ENCODE results near the gene SLC6A3.
A peak's percentile ranks its signal among the peaks of the same experiment; 100 is the strongest.

The SLC6A3 gene

DNA sequence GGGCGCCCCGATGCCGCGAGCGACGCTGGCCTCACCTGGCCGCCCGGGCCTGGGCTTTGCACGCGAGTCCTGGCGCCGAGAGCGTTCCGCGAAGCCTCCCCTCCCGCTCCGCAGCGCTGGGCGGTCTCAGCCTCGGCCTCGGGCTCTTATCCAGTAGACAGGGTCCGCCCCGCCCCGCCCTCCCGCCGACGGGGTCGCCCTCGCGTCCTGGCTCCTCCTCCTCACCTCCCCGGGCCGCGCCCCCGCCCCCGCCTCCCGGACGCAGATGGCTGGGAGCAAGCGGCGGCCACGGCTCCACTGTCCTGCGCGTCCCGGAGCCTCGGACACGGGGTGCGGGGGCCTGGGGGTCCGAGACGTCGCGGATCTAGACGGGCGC is at the start of gene SLC6A3:
Gene SLC6A3 (minus strand): TSS at position 128 of the 376 bp plus-strand sequence. CDS start 2,243 bp downstream, outside the sequence.
- DNase-seq: peak; percentile 10

DNA sequence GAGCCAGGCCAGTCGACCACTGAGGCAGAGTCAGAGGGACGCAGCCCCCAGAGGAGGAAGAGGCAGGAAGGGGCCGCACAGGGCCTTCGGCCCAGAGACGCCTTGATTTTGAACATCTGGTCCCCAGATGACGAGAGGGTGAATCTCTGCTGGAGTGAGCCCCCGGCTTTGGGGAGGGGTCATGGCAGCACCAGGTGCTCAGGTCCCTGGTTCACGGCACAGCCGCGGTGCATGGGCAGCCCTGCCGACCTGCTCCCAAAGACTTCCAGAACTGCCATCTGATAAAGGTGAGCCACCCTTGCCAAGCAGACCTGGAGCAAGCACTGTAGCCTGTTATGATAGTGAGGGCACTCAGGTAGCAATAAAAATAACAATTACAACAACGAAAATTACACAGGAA is 48.7 kb upstream of the SLC6A3 start:
- DNase-seq: no peak

DNA sequence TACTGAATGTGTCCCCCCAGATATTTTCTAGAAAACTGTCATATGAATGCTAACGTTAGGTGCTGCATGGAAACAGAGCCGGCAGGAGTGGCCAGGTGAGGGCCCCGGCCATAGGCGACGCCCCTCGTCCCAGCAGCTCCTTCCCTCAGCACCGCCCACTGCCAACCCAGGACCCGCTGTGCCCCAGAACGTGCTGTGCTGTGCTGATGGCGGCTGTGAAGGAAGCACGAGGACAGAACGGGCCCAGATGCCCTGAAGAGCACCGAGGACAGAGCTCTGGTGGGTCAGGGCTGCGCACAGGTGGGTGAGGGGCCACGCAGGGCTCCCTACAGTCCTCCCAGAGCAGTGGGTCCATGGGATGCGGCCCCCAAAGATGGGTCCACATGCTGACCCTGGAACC is 48.2 kb upstream of the SLC6A3 start:
- DNase-seq: no peak

DNA sequence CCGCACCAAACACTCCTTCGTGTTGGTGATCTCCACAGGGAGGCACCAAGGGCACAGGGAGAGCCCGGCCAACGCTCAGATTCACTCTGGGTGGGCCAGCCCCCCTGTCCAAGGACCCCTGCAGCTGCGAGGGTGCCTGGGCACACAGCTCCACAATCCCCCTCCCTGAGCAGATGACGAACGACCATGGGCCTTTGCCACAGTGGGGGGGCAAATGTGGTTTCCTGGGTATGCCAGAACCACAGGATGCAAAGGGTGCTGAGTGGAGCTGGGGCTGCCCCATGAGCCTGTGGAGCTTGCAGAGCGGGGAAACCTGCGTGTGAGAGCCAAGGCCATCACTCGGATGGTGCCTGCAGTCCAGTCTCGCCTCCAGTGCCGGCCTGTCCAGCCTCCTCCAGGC is 47.5 kb upstream of the SLC6A3 start:
- DNase-seq: no peak

DNA sequence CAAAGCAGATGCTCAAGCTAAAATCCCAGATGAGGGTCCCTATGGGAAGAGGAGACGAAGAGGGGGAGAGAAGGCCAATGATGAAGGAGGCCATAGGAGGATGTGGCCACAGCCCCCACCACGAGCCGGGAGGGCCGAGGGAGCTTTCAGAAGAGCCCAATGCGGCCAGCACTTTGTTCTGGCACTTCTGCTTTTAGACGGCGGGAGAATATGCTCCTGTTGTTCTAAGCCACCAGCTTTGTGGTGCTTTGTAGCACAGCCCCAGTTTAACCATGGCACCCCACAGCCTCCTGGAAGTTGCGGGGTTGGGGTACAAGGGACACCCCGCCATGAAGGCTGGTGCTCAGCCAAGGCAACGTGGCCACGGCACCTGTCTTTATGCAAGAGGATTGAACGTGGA is 45.1 kb upstream of the SLC6A3 start:
- DNase-seq: no peak

DNA sequence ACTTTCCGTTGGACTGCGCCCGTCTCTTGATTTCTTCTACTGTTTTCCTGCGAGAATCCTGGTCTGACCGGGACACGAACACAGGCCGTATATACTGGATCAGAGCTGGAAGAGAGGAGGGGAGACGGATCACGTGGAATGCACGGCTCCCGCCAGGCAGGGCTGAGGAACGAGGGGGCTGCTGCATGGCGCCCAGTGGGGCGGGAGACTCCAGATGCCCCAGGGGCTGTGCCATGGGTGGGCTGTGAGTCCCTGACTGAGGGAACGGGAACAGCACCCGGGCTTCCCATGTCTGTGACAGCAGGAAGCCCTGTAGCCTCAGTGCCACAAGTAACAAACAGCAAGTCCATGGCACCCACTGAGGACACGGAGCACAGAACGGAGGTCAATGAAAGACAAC is 44.5 kb upstream of the SLC6A3 start:
- no peak for DNase-seq

DNA sequence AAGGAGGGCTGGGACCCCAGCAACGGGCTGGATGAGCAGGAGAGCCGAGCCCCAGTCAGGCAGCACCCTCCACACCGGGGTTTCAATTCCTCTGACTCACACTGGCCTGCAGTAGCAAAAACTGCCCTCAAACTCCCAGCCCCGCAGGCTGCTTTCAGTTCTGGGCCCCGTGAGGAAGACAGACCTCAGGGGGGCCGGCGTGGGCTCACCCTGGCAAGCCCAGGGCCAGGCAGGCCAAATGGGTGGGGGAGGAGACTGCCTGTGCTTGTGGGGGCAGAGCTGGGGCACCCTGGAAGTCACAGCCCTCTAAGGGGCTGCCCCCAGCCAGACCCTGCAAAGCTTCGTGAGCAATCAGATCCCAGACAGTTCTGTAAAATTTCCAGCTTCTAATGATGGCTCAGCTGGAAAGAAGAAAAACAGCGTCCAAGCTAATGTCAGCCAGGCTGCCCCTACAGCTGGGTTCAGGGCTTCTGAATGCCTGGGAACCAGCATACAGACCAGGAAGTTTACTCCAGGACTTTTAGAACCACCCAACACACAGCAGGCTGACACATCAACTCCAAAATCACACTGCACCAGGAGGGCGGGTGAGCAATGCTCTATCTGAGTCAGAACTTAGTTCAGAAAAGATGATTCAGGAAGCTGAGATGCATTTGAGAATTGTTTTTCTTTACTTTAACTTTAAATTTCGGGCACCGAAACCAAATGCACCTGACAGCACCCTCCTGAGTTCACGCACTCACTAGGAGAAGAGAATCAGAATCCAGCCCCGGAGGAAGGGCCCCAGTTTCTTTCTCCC is 43.8 kb upstream of the SLC6A3 start:
- DNase-seq: peak; percentile 39

DNA sequence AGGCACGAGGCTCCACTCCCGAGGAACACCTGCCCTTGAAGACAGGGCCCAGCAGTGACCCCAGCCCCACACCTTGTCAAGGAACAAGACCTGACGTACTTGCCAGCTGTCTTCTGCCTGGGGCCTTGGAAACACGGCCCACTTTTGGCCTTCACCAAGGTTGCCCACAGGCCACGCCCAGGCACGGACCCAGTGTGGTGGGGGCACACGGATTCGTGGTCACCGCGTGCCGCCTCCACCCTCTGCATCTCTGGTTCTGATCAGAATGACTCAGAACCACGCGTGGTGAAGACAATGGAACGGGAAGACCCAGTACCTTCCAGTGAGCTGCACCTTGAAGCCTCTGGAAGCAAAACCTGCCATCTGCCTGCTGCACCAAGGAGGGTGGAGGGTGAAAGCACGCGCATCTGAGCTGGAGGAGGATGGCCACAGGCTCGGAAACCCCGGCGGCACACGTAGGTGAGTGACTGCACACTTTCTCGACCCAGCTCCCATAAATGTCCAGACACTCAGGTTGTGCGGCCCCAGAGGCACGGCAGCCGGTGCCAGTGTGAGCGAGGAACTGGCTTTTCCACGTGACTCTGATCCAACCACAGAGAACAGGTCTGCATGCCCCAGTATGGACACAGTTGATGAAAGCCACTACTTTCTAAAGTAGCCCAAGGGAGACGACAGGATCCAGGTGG is 42.0 kb upstream of the SLC6A3 start:
- no peak for DNase-seq

DNA sequence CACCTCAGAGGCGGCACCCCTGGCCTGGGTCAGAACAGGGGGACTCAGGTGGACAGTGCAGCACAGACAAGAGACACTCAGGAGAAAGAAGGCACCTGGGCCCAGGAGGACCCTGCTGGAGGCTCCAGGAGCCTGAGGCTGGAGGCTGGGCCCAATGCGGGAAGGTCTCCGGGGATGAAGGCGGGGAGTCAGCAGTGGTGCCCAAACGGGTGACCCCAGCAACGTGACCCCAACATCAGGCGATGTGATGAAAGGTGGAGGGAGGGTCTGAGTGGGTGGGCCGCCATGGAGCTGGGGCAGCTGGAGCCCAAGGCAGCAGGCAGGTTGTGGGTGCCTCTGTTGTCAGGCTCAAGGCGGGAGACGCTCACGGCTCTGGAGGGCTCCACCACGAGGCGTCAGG is 41.0 kb upstream of the SLC6A3 start:
- no peak for DNase-seq

DNA sequence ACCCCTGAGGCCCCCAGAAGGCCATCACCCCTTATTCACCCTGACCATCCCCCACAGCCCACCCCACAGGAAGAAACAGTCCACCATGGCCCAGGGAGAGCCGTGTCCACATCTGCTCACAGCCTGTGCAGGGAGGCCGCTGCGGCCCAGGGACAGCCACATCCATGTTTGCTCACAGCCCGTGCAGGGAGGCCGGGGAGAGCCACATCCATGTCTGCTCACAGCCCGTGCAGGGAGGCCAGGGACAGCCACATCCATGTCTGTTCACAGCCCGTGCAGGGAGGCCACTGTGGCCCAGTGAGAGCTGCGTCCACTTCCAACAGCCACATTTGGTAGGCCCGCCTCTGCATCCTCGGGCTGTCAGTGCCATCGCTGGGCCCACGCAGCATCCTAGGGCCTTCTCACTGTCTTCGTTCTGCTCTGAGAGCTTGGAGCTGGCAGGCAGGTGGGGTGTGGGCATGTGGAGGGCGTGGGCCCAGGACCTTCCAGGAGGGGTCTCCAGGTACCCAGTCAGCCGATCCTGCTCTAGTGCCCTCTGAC is 40.4 kb upstream of the SLC6A3 start:
- no peak for DNase-seq

DNA sequence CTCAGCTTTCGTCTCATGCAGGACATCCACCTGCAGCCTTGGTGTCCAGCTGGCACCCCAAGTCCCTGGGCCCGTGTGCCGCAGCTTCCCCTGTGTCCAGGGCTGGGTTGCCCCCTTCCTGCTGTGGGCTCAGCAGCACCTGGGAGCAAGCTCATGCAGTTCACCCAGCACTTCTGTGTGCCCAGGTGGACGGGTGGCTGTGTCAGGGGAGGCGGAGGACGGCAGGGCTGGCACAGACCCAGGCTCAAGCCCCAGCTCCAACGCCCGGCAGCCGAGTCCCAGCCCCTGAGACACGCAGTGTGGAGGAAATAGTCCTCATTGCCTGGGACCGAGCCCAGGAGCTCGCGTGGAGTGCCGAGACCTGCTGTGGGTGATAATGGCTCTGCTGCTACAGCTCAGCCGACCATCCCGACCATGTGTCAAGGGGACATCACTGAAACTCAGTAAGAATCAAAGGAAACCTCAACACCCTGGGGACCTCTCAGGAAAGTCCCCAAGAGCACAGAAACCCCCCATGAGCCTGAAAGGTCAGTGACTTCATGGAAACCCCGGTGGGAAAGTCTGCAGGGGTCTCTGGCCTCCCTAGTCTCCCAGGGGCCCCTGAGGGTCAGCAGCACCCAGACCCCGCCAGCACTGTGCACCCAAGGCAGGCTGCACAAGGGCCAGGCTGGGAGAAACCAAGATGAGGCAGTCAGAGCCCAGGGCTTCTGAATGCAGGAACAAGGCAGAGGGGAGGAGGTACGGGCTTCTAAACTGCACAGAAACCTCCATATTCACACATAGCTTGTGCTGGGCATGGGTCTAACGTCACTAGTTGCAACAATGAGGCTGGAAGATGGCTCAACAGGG is 39.7 kb upstream of the SLC6A3 start:
- no peak for DNase-seq

DNA sequence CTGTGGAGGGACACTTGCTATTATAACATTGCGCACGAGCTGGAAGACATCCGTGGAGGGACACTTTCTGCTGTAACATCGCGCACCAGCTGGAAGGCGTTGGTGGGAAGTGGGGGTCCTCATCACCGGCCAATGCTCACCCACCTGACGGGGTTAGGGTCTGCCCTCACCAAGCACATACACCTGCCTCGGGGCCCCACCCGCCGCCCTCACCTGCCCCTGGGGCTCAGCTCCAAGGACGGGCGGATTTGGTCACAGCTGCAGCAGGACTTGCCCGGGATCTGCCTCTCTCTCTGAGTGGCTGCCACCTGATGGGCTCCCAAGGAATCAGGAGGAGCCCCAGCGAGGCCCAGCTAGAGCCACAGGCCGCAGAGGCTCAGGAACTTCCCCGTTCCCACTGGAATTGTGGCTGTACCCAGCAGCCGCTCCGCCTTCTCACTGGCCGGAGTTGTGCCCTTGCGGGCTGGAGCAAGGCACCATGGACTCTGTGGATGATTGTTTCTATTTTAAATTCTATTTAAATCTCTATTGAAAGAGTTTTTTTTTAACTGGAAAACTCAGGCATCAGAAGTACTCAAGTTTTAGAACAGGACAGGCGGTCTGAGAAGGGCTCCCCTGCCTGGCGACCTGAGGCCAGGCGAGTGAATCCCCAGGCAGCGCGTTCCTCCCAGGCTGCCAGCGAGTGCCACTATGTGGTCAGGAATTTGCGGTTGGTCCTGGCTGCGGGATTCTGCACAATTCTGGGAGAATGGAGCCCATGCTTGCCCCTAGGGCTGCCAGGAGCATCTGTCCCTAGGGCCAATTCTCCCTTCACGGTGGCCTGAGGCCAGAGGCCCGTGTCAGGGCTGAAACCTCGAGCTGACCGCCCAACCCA is 38.9 kb upstream of the SLC6A3 start:
- DNase-seq: no peak

DNA sequence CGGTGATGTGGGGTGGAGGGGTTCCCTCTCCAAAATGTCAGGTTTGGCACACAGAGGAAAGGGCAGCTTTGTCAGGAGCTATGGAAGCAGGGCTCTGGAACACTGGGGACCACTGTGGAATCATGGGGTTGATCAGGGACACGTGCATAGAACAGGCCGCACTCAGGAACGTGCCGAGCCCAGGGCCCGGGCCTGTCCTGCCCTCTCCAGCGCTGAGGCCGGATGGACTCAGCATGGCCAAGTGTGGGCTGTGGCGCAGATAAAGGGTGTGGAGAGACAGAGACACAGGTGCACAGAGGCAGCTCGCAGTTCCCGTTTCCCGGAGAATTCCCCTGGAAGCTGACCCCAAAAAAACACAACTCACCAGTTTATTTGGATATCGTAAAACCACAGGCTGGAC is 37.8 kb upstream of the SLC6A3 start:
- DNase-seq: no peak

DNA sequence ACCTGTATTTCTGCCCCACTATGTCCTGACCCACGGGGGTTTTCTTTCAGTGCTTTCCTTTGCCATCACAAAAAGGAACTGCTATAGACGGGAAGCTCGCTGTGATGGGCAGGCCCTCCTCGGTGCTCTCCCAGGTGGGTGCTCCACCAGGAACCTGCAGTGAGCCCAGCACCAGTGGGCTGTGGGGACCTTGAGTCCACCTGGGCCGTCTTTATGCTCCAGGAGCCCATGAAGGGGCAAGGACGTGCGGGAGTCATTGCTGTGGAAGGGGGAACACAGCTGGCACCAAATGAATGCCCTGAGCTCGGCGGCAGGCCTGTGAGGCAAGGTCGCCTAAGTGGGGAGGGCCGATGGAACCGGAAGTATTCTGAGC is 36.7 kb upstream of the SLC6A3 start:
- no peak for DNase-seq

DNA sequence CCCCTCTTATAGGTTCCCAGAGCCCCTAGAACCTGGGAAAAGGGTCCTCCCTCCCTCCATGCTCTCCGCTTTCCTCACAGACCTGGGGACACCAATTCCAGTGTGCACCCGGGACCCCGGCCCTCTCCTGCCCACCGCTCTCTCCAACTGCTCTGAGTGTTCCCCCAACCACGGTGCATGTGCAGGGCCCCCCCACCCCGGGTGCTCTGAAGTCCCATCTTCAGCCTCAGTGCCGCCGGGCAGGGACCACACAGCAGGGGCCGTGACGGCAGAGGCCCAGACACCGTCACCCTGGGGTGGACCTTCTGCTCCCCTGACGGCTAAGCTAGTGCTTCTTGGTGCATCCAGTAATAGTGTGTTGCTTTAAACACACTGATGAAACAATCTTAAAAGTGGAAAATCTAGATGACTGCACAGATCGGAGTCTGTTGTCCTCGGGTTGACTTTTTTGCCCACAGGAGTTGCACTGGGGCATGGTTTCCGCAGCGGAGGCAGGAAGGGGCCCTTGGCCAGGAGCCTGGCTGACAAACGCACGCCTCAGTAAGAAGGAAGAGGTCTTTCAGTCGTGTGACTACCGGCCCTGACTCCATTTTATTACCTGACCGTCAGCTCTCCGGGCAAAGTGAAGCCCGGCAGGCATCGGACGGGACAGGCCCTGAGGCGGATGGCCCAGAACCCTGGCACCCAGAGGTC is 36.2 kb upstream of the SLC6A3 start:
- no peak for DNase-seq

DNA sequence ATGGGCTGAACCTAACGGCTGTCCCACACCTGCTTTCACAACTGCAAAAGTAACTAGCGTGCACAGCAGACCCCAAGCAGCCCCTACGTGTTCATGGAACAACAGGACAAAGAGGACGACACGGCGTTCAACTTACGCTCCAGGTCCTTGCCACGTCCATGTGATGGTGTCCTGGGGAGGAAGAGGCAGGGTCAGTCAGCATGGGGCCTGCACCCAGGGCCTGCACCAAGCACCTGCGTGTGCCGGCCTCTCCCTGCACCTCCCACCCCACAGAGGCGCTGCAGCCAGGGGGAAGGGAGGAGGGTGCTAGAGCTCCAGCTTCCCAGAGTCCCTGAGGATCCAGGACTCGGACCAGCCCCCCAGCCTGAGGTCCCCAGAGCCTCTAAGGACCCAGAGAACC is 35.6 kb upstream of the SLC6A3 start:
- DNase-seq: no peak

DNA sequence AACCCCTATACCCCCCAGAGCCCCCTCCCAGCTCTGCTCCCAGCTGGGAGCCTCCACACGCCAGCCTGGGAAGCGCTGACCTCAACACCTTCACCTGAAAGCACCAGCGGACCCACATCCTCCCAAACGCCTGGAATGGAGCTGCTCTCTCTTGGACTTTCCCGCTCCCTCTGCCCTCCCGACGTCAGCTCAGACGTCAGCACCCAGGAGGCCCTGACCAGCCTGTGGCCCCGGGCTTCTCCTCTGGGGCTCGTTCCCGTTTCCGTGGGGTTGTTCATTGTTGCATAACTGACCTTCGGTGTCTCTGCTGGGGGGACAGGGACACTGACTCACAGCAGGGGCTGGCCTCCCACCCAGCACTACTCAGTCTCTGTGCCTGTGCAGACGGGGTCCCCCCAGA is 35.0 kb upstream of the SLC6A3 start:
- no peak for DNase-seq

DNA sequence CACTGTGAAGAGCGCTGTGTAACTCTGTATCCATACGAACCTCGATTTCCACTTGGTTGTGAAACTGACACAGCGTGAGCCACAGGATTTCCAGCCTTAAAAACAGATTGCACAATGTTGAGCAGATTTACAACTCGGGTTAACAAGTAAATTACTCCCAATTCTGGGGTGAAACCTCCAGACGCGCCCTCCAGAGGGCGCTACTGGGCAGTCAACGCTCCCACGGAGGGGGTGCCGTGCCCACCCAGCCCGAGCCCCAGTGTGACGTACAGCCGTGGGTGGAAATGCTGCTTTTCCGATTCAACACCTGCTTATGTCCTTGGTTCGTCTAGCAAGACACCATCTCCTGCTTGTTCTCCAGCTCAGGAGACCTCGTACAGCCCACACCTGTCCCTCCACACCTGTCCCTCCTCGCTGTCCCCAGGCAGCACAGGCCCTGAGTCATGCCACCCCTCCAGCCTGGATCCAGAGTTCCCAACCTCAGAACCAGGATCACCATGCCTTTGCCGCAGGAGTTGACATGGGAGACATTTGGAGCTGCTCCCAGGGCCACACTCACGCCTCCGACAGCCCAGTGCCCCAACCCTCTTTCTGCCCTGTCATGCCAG is 34.4 kb upstream of the SLC6A3 start:
- peak; percentile 33 for DNase-seq

DNA sequence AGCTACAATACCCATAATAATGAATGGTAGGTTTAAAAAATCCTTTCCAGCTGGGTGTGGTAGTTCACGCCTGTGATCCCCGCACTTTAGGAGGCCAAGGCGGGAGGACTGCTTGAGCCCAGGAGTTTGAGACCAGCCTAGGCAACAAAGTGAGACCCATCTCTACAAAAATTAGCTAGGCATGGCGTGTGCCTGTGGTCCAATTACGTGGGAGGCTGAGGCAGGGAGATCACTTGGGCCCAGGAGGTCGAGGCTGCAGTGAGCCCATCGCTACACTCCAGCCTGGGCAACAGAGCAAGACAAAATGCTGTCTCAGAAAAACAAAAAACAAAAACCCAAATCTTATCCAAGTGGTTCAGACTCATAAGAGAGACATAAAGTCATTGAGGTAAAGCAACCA is 33.8 kb upstream of the SLC6A3 start:
- no peak for DNase-seq

DNA sequence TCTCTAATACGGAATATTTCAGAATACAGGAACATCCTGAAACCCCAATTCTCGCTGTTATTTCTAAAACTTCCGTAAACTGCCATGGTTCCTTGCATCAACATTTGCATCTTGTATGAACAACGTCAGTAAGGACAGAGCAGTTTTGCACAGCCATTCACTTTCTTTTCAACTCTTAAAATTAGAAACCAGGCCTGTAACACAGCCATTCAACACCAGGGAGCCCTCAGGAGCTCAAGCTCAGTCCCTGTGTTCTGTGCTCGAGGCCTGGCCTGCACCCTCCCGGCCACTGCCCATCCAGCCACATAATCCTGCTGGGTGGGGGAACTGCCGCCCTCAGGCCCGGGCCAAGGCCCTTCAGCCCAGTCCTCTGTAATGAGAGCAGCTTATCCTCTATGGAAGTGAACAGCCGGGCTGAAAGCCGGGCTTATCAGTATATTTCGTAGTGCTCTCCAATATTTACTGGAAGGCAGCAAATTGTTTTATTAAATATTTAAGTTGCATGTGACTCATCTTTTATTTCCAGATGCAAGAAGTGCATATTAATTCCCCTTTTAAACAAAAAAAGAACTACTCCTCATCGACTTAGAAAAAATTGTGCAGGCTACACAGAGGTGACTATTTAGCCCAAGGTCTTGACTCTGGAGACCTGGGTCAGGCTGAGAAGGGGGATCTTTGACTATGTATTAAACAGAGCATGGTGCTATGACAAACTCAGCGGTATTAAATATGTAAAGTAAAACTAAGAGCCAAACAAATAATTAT is 33.2 kb upstream of the SLC6A3 start:
- no peak for DNase-seq

DNA sequence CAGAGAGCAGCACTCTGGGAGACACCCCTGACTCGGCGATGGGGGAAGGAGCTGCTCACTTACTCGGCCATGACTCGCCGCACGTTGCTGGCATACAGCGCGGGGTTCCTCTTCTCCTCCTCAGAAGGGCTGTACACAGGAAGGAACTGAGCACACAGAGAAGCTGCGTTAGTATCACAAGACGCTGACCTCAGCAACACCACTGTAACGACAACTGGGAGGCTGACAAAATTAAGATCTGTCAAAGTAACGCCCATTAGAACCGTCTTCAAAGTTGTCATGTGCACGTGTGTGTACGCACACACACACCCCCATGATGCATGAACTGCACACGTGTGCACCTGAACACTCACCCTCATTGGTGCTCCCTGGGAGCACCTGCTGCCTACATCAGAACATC is 32.1 kb upstream of the SLC6A3 start:
- no peak for DNase-seq
